ENCODE results near the gene DPH7.
"Not testable (repeated sequence)": the region's sequence is repeated elsewhere in the genome, so short reads cannot be mapped to it uniquely, and the experiment has no call there.

DPH7 gene

GRCh38 chr9:137564134-137564533, 14.6 kb downstream of the DPH7 start:
- TF ChIP-seq CTCF (IDR thresholded peaks at IDR 0.05; ENCODE audit: low read depth, low read length), result no peak
- no peak for DNase-seq (ENCODE audit: extremely low read depth, low read depth)

GRCh38 chr9:137558127-137558526, 20.6 kb downstream of the DPH7 start:
- no peak for DNase-seq (ENCODE audit: extremely low read depth, low read depth)
- no peak for TF ChIP-seq CTCF (IDR thresholded peaks at IDR 0.05; ENCODE audit: low read depth, low read length)

- no peak for DNase-seq (ENCODE audit: extremely low read depth, low read depth)
- no peak for TF ChIP-seq CTCF (IDR thresholded peaks at IDR 0.05; ENCODE audit: low read depth, low read length)
Measured at GRCh38 chr9:137556069-137556838, 22.5 kb downstream of the DPH7 start.

GRCh38 chr9:137555179-137555578, 23.5 kb downstream of the DPH7 start:
- no peak for DNase-seq (ENCODE audit: extremely low read depth, low read depth)
- no peak for TF ChIP-seq CTCF (IDR thresholded peaks at IDR 0.05; ENCODE audit: low read depth, low read length)

- TF ChIP-seq CTCF (IDR thresholded peaks at IDR 0.05; ENCODE audit: low read depth, low read length), result no peak
- no peak for DNase-seq (ENCODE audit: extremely low read depth, low read depth)
Measured at GRCh38 chr9:137554349-137554748, 24.4 kb downstream of the DPH7 start.

GRCh38 chr9:137553654-137554053, 25.1 kb downstream of the DPH7 start:
- DNase-seq (ENCODE audit: extremely low read depth, low read depth), result not testable (repeated sequence)

GRCh38 chr9:137552022-137552768, 26.5 kb downstream of the DPH7 start:
- no peak for DNase-seq (ENCODE audit: extremely low read depth, low read depth)

More at GRCh38 chr9:137552022-137552768, 26.5 kb downstream of the DPH7 start:
- TF ChIP-seq CTCF (IDR thresholded peaks at IDR 0.05; ENCODE audit: low read depth, low read length), result no peak
